COR-L47 (cell line): ENCODE measurements around the gene DGKG.

ENCODE experiments used
- DNase-seq: peaks from one replicate; lab custom pipeline; 2025; lab: John Stamatoyannopoulos, UW

The DGKG gene

GRCh38 chr3:186173224-186173815 lies 188.7 kb downstream of the DGKG start:
- DNase-seq: no peak

DNA sequence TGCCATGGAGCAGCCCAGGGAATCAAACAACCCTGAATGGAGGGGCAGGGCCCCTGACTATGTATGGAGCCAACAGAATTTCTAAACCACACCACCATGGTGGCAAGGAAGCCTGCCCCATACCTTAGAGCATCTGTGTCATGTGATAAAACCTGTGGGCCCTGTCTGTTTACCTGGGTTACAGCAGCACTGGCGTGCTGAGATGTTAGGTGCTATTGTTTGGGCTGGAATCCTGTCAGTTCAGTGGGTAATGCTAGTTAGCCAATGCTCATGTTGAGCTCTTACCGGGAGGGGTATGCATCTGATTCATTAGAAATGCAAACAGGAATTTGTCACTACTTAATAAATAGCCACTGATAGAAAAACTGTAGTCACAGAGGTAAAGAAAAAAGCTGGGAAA lies 189.7 kb downstream of the DGKG start:
- no peak for DNase-seq

- no peak for DNase-seq
These were observed 190.5 kb downstream of the DGKG start for GRCh38 chr3:186171521-186171920.

- no peak for DNase-seq
These were observed 191.5 kb downstream of the DGKG start for GRCh38 chr3:186170516-186170915.

DNA sequence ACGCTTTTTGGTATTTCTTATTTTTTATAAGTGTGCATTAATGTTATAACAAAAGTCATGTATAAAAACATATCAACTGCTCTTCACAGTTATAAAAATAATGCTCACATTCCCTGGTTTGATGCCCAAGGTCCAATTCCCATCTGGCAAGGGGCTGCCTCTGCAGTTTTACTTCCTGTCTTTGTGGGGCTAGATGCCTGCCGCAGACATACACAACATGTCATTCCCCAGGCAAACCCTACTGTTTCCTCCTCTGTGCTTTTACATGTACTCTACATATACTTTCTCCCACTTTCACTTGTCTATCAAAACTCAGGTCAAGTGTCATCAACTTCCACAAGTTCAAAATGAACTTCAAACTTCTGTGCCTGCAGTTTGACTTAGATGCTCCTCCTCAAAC lies 192.7 kb downstream of the DGKG start:
- DNase-seq: no peak

GRCh38 chr3:186168976-186169375 lies 193.1 kb downstream of the DGKG start:
- no peak for DNase-seq

DNA sequence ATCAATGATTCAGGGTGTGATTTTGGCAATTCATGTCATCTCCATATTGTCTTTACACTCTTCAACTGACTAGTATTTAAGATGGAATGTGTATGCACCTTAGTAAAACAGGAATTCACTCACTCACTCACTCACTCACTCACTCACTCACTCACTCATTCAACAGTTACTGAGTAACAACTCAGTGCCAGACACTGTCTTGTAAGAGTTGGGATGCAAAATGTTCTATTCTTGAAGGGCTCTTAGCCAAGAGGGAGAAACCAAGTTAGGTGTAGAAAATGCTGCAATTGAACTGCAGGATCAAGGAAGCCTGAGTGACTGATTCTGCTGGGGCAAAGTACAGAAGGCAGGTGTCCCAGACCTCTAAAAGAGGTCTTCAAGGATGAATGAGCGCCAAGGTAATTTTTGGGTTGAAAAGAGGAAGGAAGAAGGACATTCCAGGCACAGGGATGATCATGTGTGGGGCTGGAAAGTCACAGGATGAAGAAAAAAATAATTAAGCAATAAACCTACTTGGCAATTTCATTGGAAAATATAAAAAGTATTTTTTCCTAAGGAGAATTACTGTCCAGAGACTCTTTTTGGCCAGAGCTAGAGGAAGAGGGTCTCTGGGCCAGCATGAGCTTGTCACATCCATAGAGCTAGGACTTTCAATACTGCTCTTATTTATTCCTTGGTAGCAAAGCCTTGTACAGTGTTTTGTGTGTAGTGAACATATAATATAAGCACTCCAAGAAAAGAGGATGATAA lies 194.2 kb downstream of the DGKG start:
- DNase-seq: no peak

DNA sequence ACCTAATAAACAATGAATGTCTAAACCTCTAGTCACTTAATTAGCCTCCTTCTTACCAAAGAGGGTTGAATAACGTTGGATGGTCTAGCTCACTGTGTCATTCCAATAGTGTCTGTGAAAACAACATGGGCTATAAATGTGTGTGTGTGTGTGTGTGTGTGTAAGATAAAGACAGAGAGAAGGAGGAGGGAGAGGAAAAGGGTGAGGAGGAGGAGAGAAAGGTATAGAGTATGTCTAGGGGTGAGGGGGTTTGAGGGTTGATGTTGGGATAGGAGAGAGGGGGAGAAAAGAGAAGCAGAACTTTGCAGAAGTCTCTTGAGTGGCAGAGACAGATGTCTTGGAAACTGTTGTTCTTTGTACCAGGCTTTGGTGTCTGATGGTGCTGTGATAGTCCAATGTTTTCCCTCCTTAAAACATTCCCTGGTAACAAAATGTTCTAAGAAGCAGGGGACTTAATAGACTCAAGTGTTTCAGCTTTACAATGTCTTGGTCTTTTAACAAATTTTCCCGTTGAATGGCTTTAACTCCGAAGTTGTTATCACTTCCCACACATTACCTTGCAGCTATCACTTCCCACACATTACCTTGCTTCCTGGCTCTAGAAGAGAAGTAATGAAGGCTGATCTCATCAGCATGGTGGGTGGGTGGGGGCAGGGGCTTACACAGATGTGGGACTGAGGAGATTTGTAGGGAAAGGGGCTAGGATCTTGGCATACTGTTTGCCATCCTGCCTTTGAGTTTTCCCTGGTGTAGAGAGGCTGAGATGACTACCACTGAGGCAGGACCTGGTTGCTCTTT lies 195.3 kb downstream of the DGKG start:
- DNase-seq: no peak

- no peak for DNase-seq
These were observed 196.0 kb downstream of the DGKG start for GRCh38 chr3:186166036-186166435.

- DNase-seq: no peak
These were observed 196.7 kb downstream of the DGKG start for GRCh38 chr3:186165331-186165730.

GRCh38 chr3:186164696-186165095 lies 197.3 kb downstream of the DGKG start:
- DNase-seq: no peak

GRCh38 chr3:186162221-186162620 lies 199.8 kb downstream of the DGKG start:
- no peak for DNase-seq

GRCh38 chr3:186160691-186161243 lies 201.3 kb downstream of the DGKG start:
- DNase-seq: no peak

DNA sequence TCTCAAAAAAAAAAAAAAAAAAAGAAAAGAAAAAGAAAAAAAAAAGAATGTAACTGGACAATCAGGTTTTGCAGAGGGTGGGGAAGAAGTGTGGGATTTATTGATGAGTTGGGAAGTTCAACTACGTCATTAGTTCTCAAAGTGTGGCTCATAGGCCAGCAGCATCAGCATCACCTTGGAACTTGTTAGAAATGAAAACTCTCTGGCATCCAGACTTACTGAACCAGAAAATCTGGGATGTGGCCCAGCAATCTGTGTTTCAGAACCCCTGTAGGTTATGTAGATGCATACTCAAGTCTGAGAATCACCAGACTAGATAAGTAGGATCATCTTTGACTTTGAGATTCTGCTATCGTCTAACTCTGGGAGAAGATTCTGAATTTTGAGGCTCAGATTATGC lies 207.4 kb downstream of the DGKG start:
- no peak for DNase-seq

DNA sequence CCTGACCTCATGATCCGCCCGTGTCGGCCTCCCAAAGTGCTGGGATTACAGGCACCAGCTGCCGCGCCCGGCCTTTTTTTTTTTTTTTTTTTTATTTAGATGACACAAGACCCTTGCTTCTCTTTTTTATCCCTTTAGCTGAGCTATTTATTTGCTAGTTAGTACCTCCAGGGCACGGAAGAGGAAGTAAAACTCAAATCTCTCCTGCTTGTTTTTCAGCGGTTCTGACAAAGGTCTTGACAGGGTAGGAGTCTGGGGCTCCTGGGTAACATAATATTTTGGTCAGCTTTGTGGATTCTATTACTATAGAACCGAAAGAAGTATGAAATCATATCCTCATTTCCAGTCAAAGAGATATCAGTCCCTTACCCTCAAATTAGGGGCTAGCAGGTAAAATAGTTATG lies 209.1 kb downstream of the DGKG start:
- DNase-seq: no peak

- DNase-seq: no peak
These were observed 209.7 kb downstream of the DGKG start for GRCh38 chr3:186152361-186152798.

DNA sequence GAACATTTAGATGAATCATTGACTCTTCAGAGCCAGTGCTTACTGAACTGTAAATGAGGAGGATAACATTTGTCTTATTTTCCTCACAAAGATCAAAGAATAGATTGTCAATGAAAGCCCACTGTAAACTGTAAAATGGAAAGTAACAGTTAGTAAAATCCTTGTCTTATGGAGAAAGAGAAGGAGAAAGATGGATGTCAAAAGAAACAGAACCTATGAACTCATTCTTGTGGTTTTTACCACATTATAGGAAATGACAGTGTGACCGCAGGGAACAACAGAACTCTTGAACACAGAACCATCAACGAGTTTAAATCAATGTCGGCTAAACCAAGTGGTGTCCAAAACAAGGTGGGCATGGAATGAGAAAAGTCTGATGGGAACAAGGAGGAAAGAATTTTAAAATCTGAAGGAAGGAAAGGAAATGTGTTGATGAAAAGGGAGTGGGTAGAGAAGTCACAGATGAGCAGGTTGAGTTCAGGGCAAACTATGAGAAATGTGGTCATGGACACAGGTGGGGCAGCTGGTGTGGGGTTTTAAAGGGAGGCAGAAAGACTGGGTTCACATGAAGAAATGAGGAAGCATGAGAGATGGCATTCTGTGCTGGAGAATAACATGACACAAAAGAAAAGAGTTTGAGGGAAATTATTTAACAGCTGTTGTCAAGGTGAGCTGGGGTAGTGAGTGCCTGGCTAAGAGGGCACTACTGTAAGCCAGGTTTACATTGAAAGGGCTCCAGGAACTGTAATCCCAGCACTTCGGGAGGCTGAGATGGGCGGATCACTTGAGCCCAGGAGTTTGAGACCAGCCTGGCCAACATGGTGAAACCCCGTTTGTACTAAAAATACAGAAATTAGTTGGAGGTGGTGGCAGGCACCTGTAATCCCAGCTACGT lies 210.7 kb downstream of the DGKG start:
- no peak for DNase-seq

DNA sequence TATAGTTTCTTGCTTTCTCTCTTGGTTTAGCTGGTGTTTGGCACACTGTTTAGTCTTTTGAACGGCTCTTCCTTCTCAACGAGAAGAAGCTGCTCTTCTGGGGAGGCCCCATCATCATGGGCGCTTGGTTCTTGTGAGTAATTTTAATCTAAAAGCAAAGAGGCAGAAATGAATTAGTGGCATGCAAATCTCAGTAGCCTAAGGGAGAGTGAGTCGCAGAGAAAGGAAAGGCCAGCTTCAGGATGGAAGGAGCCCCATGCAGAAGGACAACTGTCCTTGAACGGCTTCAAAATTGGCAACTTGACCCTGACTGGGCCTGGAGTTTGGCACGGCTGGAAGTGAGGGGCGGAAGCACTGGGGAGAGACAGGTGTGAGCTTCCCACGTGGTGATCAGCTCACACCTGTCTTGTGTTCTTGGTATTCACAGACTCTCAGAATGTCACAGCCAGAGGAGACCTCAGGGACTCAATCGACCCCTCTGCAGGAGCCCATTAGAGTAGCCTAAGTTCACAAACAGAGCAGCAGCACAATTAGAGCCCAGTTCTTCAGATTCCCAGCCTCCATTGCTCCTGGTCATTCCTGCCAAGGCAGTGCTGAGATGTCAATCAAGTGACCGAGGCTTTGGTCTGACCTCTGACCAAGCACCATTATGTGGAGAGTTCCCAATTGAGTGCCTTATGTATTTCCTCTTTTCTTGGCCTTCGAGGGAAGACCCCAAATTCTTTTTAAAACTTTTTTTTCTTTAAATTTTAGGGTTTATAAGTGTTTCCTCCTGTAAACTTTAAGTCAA lies 211.8 kb downstream of the DGKG start:
- DNase-seq: no peak

DNA sequence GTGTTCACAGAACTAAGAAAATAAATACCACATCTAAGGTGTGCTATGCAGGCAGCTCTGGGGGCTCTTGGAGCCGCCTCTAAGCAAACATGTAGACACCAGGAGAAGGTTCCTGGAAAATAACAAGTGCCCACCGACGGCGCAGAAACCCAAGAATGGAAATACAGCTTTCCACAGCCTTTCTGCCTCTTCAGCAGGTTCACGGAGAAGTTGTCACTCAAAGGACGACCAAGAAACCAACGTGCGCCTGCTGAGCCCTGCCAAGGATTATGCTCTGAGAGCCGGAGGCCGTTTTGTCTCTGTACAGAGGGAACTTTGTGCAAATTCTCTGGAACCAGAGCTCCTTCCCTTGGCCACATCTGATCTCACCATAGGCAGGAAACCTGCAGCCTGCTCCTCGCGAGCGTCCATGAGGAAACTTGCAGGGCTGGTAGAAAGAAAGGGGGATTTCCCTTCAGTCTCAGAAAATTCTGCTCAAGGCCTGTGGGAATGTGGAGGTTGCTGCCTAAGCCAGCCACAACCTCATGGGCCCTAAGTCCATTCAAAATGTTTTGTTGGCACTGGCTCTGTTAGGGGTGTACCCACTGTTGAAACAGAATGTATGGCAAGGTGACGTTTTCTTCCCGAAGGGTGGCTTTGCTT lies 212.6 kb downstream of the DGKG start:
- DNase-seq: no peak

GRCh38 chr3:186144257-186144656 lies 217.8 kb downstream of the DGKG start:
- DNase-seq: no peak
